Measurements from ENCODE around the gene NR1D1. TPM values are rescaled to one million over a fixed set of nuclear protein-coding genes. Genes with fewer than 3 reads are reported as not detected.
A peak's percentile ranks its signal among the peaks of the same experiment; 100 is the strongest.

Gene NR1D1
- total and polyA plus RNA-seq, 4 donors, result 3.2 to 19.6 (median 14.1) TPM

- Histone ChIP-seq H3K9me3 (ENCODE audit: control insufficient read depth in 4 of 4, insufficient read depth in 3 of 4, low read length in 3 of 4) (no peaks in the 10 kb centered on the region), H3K4me3 (peak overlapping the region; percentile 86), H3K9ac (ENCODE audit: insufficient read depth in 1 of 2, low read length in 2 of 2) (peak overlapping the region; percentile 13 to 75), H3K36me3 (ENCODE audit: control insufficient read depth in 4 of 4, insufficient read depth in 4 of 4, low read length in 4 of 4) (no peaks in the 10 kb centered on the region), H3K4me1 (ENCODE audit: control insufficient read depth in 5 of 5, insufficient read depth in 5 of 5, low read length in 5 of 5) (peaks cover 17 to 53% (median 27%) of the 10 kb centered on the region in 5 donors), H3K27ac (ENCODE audit: low read depth in 1 of 2, low read length in 1 of 2) (peak overlapping the region; percentile 94 to 97), H3K27me3 (ENCODE audit: control insufficient read depth in 3 of 3, insufficient read depth in 3 of 3, low read length in 2 of 3) (no peaks in the 10 kb centered on the region)
- TF ChIP-seq CTCF (IDR thresholded peaks at IDR 0.05; ENCODE audit: control extremely low read depth, extremely low read depth), result no peak
- ATAC-seq (ENCODE audit: insufficient read depth, low FRiP score) (no peak), DNase-seq (no peak)
- WGBS, 2 donors, result 10 to 23% methylated on average over 10 of the region's 10 CpGs
Observed at GRCh38 chr17:40063901-40064531, 36.4 kb downstream of the NR1D1 start.

- DNase-seq (peak; percentile 60 to 76 (median 66)), ATAC-seq (ENCODE audit: insufficient read depth, low FRiP score) (peak; percentile 29)
- peak overlapping the region; percentile 13 to 94 for H3K9ac ChIP-seq (ENCODE audit: insufficient read depth in 1 of 2, low read length in 2 of 2)
- H3K27ac ChIP-seq (ENCODE audit: low read depth in 1 of 2, low read length in 1 of 2), result peak overlapping the region; percentile 94 to 97
- no peaks in the 10 kb centered on the region for H3K36me3 ChIP-seq (ENCODE audit: control insufficient read depth in 4 of 4, insufficient read depth in 4 of 4, low read length in 4 of 4)
- H3K27me3 ChIP-seq (ENCODE audit: control insufficient read depth in 3 of 3, insufficient read depth in 3 of 3, low read length in 2 of 3), result no peaks in the 10 kb centered on the region
- no peaks in the 10 kb centered on the region for H3K9me3 ChIP-seq (ENCODE audit: control insufficient read depth in 4 of 4, insufficient read depth in 3 of 4, low read length in 3 of 4)
- 0 to 1% methylated on average over 28 to 42 of the region's 42 CpGs for WGBS, 2 donors
- peak overlapping the region; percentile 86 for H3K4me3 ChIP-seq
- H3K4me1 ChIP-seq (ENCODE audit: control insufficient read depth in 5 of 5, insufficient read depth in 5 of 5, low read length in 5 of 5), result peaks cover 14 to 46% (median 21%) of the 10 kb centered on the region in 5 donors
- no peak for TF ChIP-seq CTCF (IDR thresholded peaks at IDR 0.05; ENCODE audit: control extremely low read depth, extremely low read depth)
Observed at GRCh38 chr17:40063187-40063771, 37.1 kb downstream of the NR1D1 start.

DNA sequence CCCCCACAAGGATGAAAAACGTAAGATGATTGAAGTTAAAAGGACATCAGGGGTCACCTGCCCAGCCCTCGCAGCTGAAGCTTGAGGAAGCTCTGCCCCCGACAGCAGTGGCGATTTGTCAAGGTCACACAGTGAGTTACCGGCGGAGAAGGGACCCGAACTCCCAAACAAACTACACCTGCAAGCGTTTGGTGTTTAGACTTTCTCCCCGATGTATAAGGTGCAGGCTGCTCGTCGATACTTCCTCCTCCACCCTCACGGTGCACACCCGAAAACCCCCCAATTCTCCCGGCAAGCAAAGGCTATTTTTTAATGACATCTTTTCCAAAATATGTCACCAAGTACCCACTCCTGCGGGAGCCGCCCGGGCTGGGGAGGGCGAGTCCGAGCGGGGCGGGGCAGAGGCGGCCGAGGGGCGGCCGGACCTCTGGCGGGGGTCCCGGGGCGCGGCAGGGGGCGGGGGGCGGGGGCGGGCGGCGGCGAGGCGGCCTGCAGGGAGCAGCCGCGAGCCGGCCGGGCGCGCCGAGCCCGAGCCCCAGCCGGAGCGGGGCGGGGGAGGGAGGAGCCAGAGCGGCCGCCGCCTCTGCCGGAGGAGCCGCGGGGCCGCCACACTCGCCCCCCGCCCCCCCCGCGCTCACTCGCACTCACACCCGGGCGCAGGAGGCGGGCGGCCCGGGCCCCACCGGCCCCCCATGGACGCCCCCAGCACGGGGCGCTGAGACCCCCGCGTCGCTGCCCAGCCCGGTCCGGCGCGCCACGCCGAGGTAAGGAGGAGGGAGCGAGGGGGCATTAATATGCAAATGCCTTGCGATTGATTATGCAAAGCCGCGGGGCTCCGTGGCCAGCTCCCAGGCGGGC is 37.8 kb downstream of the NR1D1 start, which contains the start of gene THRA:
TSS of gene THRA (plus strand) at position 637 of the 858 bp plus-strand sequence. CDS start 11,524 bp downstream, outside the sequence.
- peak within 1 kb of the TSS; percentile 86 for H3K4me3 ChIP-seq
- peak within 1 kb of the TSS; percentile 13 to 94 for H3K9ac ChIP-seq (ENCODE audit: insufficient read depth in 1 of 2, low read length in 2 of 2)
- no peaks in the 10 kb centered on the region for H3K36me3 ChIP-seq (ENCODE audit: control insufficient read depth in 4 of 4, insufficient read depth in 4 of 4, low read length in 4 of 4)
- DNase-seq (peak; percentile 75 to 87 (median 79)), ATAC-seq (ENCODE audit: insufficient read depth, low FRiP score) (peak; percentile 78)
- H3K4me1 ChIP-seq (ENCODE audit: control insufficient read depth in 5 of 5, insufficient read depth in 5 of 5, low read length in 5 of 5), result peaks cover 13 to 39% (median 19%) of the 10 kb centered on the region in 5 donors
- H3K27me3 ChIP-seq (ENCODE audit: control insufficient read depth in 3 of 3, insufficient read depth in 3 of 3, low read length in 2 of 3), result no peaks in the 10 kb centered on the region
- H3K27ac ChIP-seq (ENCODE audit: low read depth in 1 of 2, low read length in 1 of 2), result peak within 1 kb of the TSS; percentile 94 to 97
- no peaks in the 10 kb centered on the region for H3K9me3 ChIP-seq (ENCODE audit: control insufficient read depth in 4 of 4, insufficient read depth in 3 of 4, low read length in 3 of 4)
- no peak for TF ChIP-seq CTCF (IDR thresholded peaks at IDR 0.05; ENCODE audit: control extremely low read depth, extremely low read depth)
- 0 to 1% methylated on average over 51 to 83 of the region's 83 CpGs for WGBS, 2 donors
